Upper lobe of right lung (tissue), 1 donor: ENCODE measurements around the gene APCDD1L. TPM values are rescaled to one million over a fixed set of nuclear protein-coding genes. Genes with fewer than 3 reads are reported as not detected.
"Not testable (repeated sequence)": the region's sequence is repeated elsewhere in the genome, so short reads cannot be mapped to it uniquely, and the experiment has no call there.

Experiments
- ATAC-seq: fragments of 200-7000 bp; cut with Tn5 transposase; one replicate; pipeline ENCODE4 v1.9.1; 2020; ENCODE audit warnings: mild to moderate bottlenecking, moderate library complexity
- DNase-seq: peaks from one replicate; pipeline ENCODE4 v3.0.0-alpha.2; 2020
- H3K27ac ChIP-seq: fragments of 200-600 bp; one replicate; pipeline ENCODE4 v1.8.0; 2022
- H3K27me3 ChIP-seq: fragments of 200-600 bp; one replicate; pipeline ENCODE4 v1.8.0; 2022; ENCODE audit warnings: mild to moderate bottlenecking
- H3K36me3 ChIP-seq: fragments of 200-600 bp; one replicate; pipeline ENCODE4 v1.8.0; 2022
- H3K4me1 ChIP-seq: fragments of 200-600 bp; one replicate; pipeline ENCODE4 v1.8.0; 2022
- H3K4me3 ChIP-seq: fragments of 200-600 bp; one replicate; pipeline ENCODE4 v1.8.0; 2022; ENCODE audit warnings: mild to moderate bottlenecking
- H3K9me3 ChIP-seq: fragments of 200-600 bp; one replicate; pipeline ENCODE4 v1.8.0; 2022
- CTCF ChIP-seq: fragments of 200-600 bp; IDR thresholded peaks from one replicate; pipeline ENCODE4 v1.8.0; 2022; ENCODE audit warnings: antibody characterized with exemption
- intact Hi-C: fragments of 100-400 bp; cut with DNase I; formaldehyde crosslinking; loops from one replicate; pipeline ENCODE4 v1.11.0; 2022
- total RNA-seq: library from RNA; stranded (reverse); fragmentation: NEBNext Ultra II Directional; extraction: Animal tissue kit (Norgen Biotek cat#: 25700); gene quantifications from one replicate; pipeline ENCODE4 v1.2.1, GENCODE V29; 2021
- donor health status: DM: no; HTN: yes; CAD: no; lungs with severe emphysema.

The APCDD1L gene
- total RNA-seq, 1 donor from 2014 or later: not detected

- TF ChIP-seq CTCF: no peak
- H3K27ac ChIP-seq: no peak overlapping the region
- intact Hi-C loops: no loop called here
- ATAC-seq (no peak), DNase-seq (no peak)
- no peak overlapping the region for H3K4me3 ChIP-seq
- no peaks in the 10 kb centered on the region for H3K9me3 ChIP-seq
- no peaks in the 10 kb centered on the region for H3K36me3 ChIP-seq
- peaks cover 35% of the 10 kb centered on the region for H3K27me3 ChIP-seq
- no peaks in the 10 kb centered on the region for H3K4me1 ChIP-seq
Observed at GRCh38 chr20:58511364-58511763, 3.8 kb downstream of the APCDD1L start.

GRCh38 chr20:58510921-58511320, 4.3 kb downstream of the APCDD1L start:
- intact Hi-C loops: no loop called here
- TF ChIP-seq CTCF: no peak
- no peak for ATAC-seq
- Histone ChIP-seq H3K36me3 (no peaks in the 10 kb centered on the region), H3K27me3 (peaks cover 35% of the 10 kb centered on the region), H3K27ac (no peak overlapping the region), H3K4me1 (no peaks in the 10 kb centered on the region), H3K4me3 (no peak overlapping the region), H3K9me3 (no peaks in the 10 kb centered on the region)
- DNase-seq: no peak

GRCh38 chr20:58508762-58509395, 6.3 kb downstream of the APCDD1L start:
- intact Hi-C loops: no loop called here
- no peak overlapping the region for H3K27ac ChIP-seq
- no peaks in the 10 kb centered on the region for H3K4me1 ChIP-seq
- ATAC-seq (no peak), DNase-seq (no peak)
- peaks cover 10% of the 10 kb centered on the region for H3K9me3 ChIP-seq
- no peaks in the 10 kb centered on the region for H3K36me3 ChIP-seq
- no peak for TF ChIP-seq CTCF
- H3K4me3 ChIP-seq: no peak overlapping the region
- H3K27me3 ChIP-seq: peaks cover 18% of the 10 kb centered on the region

- peaks cover 10% of the 10 kb centered on the region for H3K9me3 ChIP-seq
- H3K36me3 ChIP-seq, H3K4me1 ChIP-seq, H3K4me3 ChIP-seq, DNase-seq, ATAC-seq, intact Hi-C loops, H3K27ac ChIP-seq, H3K27me3 ChIP-seq: not testable (repeated sequence)
Observed at GRCh38 chr20:58506999-58507398, 8.2 kb downstream of the APCDD1L start.

- no peak for DNase-seq
- no peak overlapping the region for H3K27ac ChIP-seq
- no peaks in the 10 kb centered on the region for H3K36me3 ChIP-seq
- H3K27me3 ChIP-seq: no peaks in the 10 kb centered on the region
- no peak for ATAC-seq
- no peaks in the 10 kb centered on the region for H3K4me1 ChIP-seq
- H3K4me3 ChIP-seq: no peak overlapping the region
- peaks cover 10% of the 10 kb centered on the region for H3K9me3 ChIP-seq
- no peak for TF ChIP-seq CTCF
- intact Hi-C loops: no loop called here
Observed at GRCh38 chr20:58504566-58504965, 10.6 kb downstream of the APCDD1L start.

GRCh38 chr20:58503668-58504067, 11.5 kb downstream of the APCDD1L start:
- no peaks in the 10 kb centered on the region for H3K36me3 ChIP-seq
- ATAC-seq: no peak
- no peak overlapping the region for H3K4me3 ChIP-seq
- intact Hi-C loops: no loop called here
- peaks cover 10% of the 10 kb centered on the region for H3K9me3 ChIP-seq
- no peaks in the 10 kb centered on the region for H3K4me1 ChIP-seq
- DNase-seq: no peak
- TF ChIP-seq CTCF: no peak
- H3K27ac ChIP-seq: no peak overlapping the region
- H3K27me3 ChIP-seq: no peaks in the 10 kb centered on the region
